SK-N-SH (cell line): ENCODE measurements around the gene GSK3B.

Experiments used
- CTCF ChIP-seq: fragments of 200-600 bp; sonication (generic); IDR thresholded peaks from 2 replicates; pipeline ENCODE4 v1.6.1; 2017; ENCODE audit warnings: antibody characterized with exemption, mild to moderate bottlenecking, moderate library complexity
- EP300 ChIP-seq, 2 experiments: IDR thresholded peaks; 2 replicates each; pipeline versions ENCODE4 v1.4.0 to v1.6.1; 2012; ENCODE audit warnings: borderline replicate concordance in 1 of 2, low read depth in 1 of 2, low read length in 1 of 2
- GABPA ChIP-seq: IDR thresholded peaks from 2 replicates; pipeline ENCODE4 v1.4.0; 2012; ENCODE audit warnings: low read depth, mild to moderate bottlenecking
- GATA2 ChIP-seq: sonication (generic); formaldehyde crosslinking; IDR thresholded peaks from 2 replicates; pipeline ENCODE4 v1.5.0; 2020; ENCODE audit warnings: mild to moderate bottlenecking, missing genetic modification reagents
- IRF3 ChIP-seq: fragments of 150-350 bp; IDR thresholded peaks from 2 replicates; pipeline ENCODE4 v1.6.1; 2016; ENCODE audit warnings: mild to moderate bottlenecking, low read depth, low read length
- POLR2AphosphoS5 ChIP-seq: IDR thresholded peaks from 2 replicates; pipeline ENCODE4 v1.6.1; 2012; ENCODE audit warnings: low read depth, low read length
- RAD21 ChIP-seq: IDR thresholded peaks from 2 replicates; pipeline ENCODE4 v1.6.1; 2012; ENCODE audit warnings: mild to moderate bottlenecking, low read length
- RCOR1 ChIP-seq: fragments of 150-350 bp; IDR thresholded peaks from 2 replicates; pipeline ENCODE4 v1.6.1; 2017; ENCODE audit warnings: antibody characterized with exemption, low read length
- TAF1 ChIP-seq: IDR thresholded peaks from 2 replicates; pipeline ENCODE4 v1.6.1; 2012; ENCODE audit warnings: low read depth, mild to moderate bottlenecking, low read length, moderate library complexity, borderline replicate concordance
- USF2 ChIP-seq: fragments of 150-350 bp; IDR thresholded peaks from 2 replicates; pipeline ENCODE4 v1.6.1; 2017; ENCODE audit warnings: antibody characterized with exemption, low read length, low read depth, borderline replicate concordance
- YY1 ChIP-seq: IDR thresholded peaks from 2 replicates; pipeline ENCODE4 v1.4.0; 2012; ENCODE audit warnings: low read depth, mild to moderate bottlenecking

GRCh38 chr3:119871571-119871970 lies 222.7 kb downstream of the GSK3B start:
- TF ChIP-seq CTCF (no peak), IRF3 (no peak), EP300 (IDR thresholded peaks at IDR 0.05; ENCODE audit: borderline replicate concordance in 1 of 2, low read depth in 1 of 2, low read length in 1 of 2) (no peak), YY1 (no peak), POLR2AphosphoS5 (no peak), GABPA (no peak), RCOR1 (no peak), RAD21 (no peak), GATA2 (CRISPR knock-in tag) (no peak), TAF1 (no peak), USF2 (no peak)
